SK-N-SH (cell line): ENCODE data around the gene ZNF892. TPM values are rescaled to one million over a fixed set of nuclear protein-coding genes. Genes with fewer than 3 reads are reported as not detected.

Source experiments
- CTCF ChIA-PET: fragments of 300-600, 350-600 bp; formaldehyde crosslinking; extraction: SDS; loops from one replicate; lab custom pipeline; 2021; lab: Yijun Ruan, JAX
- POLR2A ChIA-PET: fragments of 350-600 bp; sonication (Branson Sonifier 250); formaldehyde crosslinking; extraction: SDS; loops from one replicate; lab custom pipeline; 2020; ENCODE audit warnings: antibody characterized with exemption, inconsistent platforms; lab: Yijun Ruan, JAX
- DNase-seq: peaks from one replicate; pipeline ENCODE4 v3.0.0; 2012
- H2AFZ ChIP-seq: fragments of 200-600 bp; sonication (generic); 2 replicates; pipeline ENCODE4 v1.8.1; 2016; ENCODE audit warnings: antibody characterized with exemption, mild to moderate bottlenecking, low read depth
- H3F3A ChIP-seq: fragments of 200-600 bp; sonication (generic); replicated peaks from 2 replicates; pipeline ENCODE3; 2016; ENCODE audit warnings: antibody characterized with exemption, mild to moderate bottlenecking; ENCODE audit not compliant: insufficient read depth
- H3K27ac ChIP-seq, 2 experiments: fragments of 200-500 bp in 1 of 2; fragments of 200-600 bp in 1 of 2; sonication (Bioruptor generic) in 1 of 2; sonication (generic), shearing (Covaris generic) in 1 of 2; 2 replicates each; pipeline versions ENCODE4 v1.5.1 to v1.6.1; 2014 to 2016; ENCODE audit warnings: low read depth in 2 of 2, inconsistent platforms in 1 of 2, low read length in 1 of 2, mild to moderate bottlenecking in 1 of 2, mixed read lengths in 1 of 2
- H3K27me3 ChIP-seq: fragments of 200-600 bp; sonication (generic), shearing (Covaris generic); 2 replicates; pipeline ENCODE4 v1.6.1; 2016; ENCODE audit warnings: mixed run types; ENCODE audit not compliant: insufficient read depth
- H3K36me3 ChIP-seq, 2 experiments: fragments of 200-500 bp in 1 of 2; fragments of 200-600 bp in 1 of 2; sonication (Bioruptor generic) in 1 of 2; sonication (generic) in 1 of 2; replicated peaks in 1 of 2; 2 replicates each; pipeline versions ENCODE3 to v1.5.1; 2014 to 2016; ENCODE audit warnings: low read length in 1 of 2, mild to moderate bottlenecking in 1 of 2; ENCODE audit not compliant: insufficient read depth in 2 of 2, control insufficient read depth in 1 of 2
- H3K4me1 ChIP-seq, 2 experiments: fragments of 200-500 bp in 1 of 2; fragments of 200-600 bp in 1 of 2; sonication (Bioruptor generic) in 1 of 2; sonication (generic), shearing (Covaris generic) in 1 of 2; 2 replicates each; pipeline versions ENCODE4 v1.5.1 to v1.6.1; 2014 to 2016; ENCODE audit warnings: low read depth in 1 of 2, low read length in 1 of 2, mixed run types in 1 of 2; ENCODE audit not compliant: insufficient read depth in 2 of 2, control insufficient read depth in 1 of 2
- H3K4me2 ChIP-seq: fragments of 200-600 bp; sonication (generic), shearing (Covaris generic); 2 replicates; pipeline ENCODE4 v1.6.1; 2017; ENCODE audit warnings: mixed run types
- H3K4me3 ChIP-seq, 2 experiments: fragments of 200-500 bp in 1 of 2; fragments of 200-600 bp in 1 of 2; sonication (Bioruptor generic) in 1 of 2; sonication (generic), shearing (Covaris generic) in 1 of 2; 2 replicates each; pipeline versions ENCODE4 v1.5.1 to v1.8.1; 2014 to 2016; ENCODE audit warnings: low read depth in 2 of 2, inconsistent platforms in 1 of 2, low read length in 1 of 2, mild to moderate bottlenecking in 1 of 2, mixed read lengths in 1 of 2, moderate library complexity in 1 of 2
- H3K79me2 ChIP-seq: fragments of 200-600 bp; sonication (generic); 2 replicates; pipeline ENCODE4 v1.8.1; 2017; ENCODE audit warnings: mild to moderate bottlenecking; ENCODE audit not compliant: insufficient read depth
- H3K9ac ChIP-seq: fragments of 200-600 bp; sonication (generic); 2 replicates; pipeline ENCODE4 v1.6.1; 2017; ENCODE audit warnings: mixed run types
- H3K9me2 ChIP-seq: fragments of 200-600 bp; sonication (generic); 2 replicates; pipeline ENCODE4 v1.6.1; 2017; ENCODE audit warnings: mixed run types
- H3K9me3 ChIP-seq: fragments of 200-600 bp; sonication (generic); 2 replicates; pipeline ENCODE4 v1.6.1; 2017; ENCODE audit warnings: mixed run types, mild to moderate bottlenecking, moderate library complexity
- H4K20me1 ChIP-seq: fragments of 200-600 bp; sonication (generic); 2 replicates; pipeline ENCODE4 v1.6.1; 2017; ENCODE audit warnings: mild to moderate bottlenecking, mixed run types; ENCODE audit not compliant: insufficient read depth
- EZH2phosphoT487 ChIP-seq: fragments of 200-600 bp; sonication (generic); IDR thresholded peaks from 2 replicates; pipeline ENCODE4 v1.6.1; 2017; ENCODE audit warnings: low read depth, mixed run types, mild to moderate bottlenecking, antibody characterized with exemption, moderate library complexity, borderline replicate concordance
- FOSL2 ChIP-seq: IDR thresholded peaks from 2 replicates; pipeline ENCODE4 v1.4.0; 2012; ENCODE audit warnings: low read depth, mild to moderate bottlenecking, moderate library complexity, borderline replicate concordance
- FOXM1 ChIP-seq: IDR thresholded peaks from 2 replicates; pipeline ENCODE4 v1.4.0; 2012; ENCODE audit warnings: low read depth, mild to moderate bottlenecking
- JUND ChIP-seq: IDR thresholded peaks from 2 replicates; pipeline ENCODE4 v1.4.0; 2012
- MEF2A ChIP-seq: IDR thresholded peaks from 2 replicates; pipeline ENCODE4 v1.4.0; 2012; ENCODE audit warnings: low read depth, borderline replicate concordance
- MXI1 ChIP-seq: IDR thresholded peaks from 2 replicates; pipeline ENCODE4 v1.6.1; 2012; ENCODE audit warnings: mild to moderate bottlenecking, low read depth, low read length, improper control_type of control experiment
- NFIC ChIP-seq: IDR thresholded peaks from 2 replicates; pipeline ENCODE4 v1.4.0; 2012; ENCODE audit warnings: borderline replicate concordance
- POLR2AphosphoS5 ChIP-seq: IDR thresholded peaks from 2 replicates; pipeline ENCODE4 v1.6.1; 2012; ENCODE audit warnings: low read depth, low read length
- RAD21 ChIP-seq: IDR thresholded peaks from 2 replicates; pipeline ENCODE4 v1.6.1; 2012; ENCODE audit warnings: mild to moderate bottlenecking, low read length
- RCOR1 ChIP-seq: fragments of 150-350 bp; IDR thresholded peaks from 2 replicates; pipeline ENCODE4 v1.6.1; 2017; ENCODE audit warnings: antibody characterized with exemption, low read length
- RFX5 ChIP-seq: IDR thresholded peaks from 2 replicates; pipeline ENCODE4 v1.6.1; 2012; ENCODE audit warnings: mild to moderate bottlenecking, improper control_type of control experiment, low read length
- RXRA ChIP-seq: IDR thresholded peaks from 2 replicates; pipeline ENCODE4 v1.4.0; 2012; ENCODE audit warnings: low read depth, mild to moderate bottlenecking, borderline replicate concordance
- SIN3A ChIP-seq: IDR thresholded peaks from 2 replicates; pipeline ENCODE4 v1.6.1; 2012; ENCODE audit warnings: low read depth, mild to moderate bottlenecking, low read length, moderate library complexity, borderline replicate concordance
- SMC3 ChIP-seq: IDR thresholded peaks from 2 replicates; pipeline ENCODE4 v1.6.1; 2012; ENCODE audit warnings: low read depth, low read length, improper control_type of control experiment
- TAF1 ChIP-seq: IDR thresholded peaks from 2 replicates; pipeline ENCODE4 v1.6.1; 2012; ENCODE audit warnings: low read depth, mild to moderate bottlenecking, low read length, moderate library complexity, borderline replicate concordance
- TEAD4 ChIP-seq: IDR thresholded peaks from 2 replicates; pipeline ENCODE4 v1.4.0; 2012; ENCODE audit warnings: mild to moderate bottlenecking, borderline replicate concordance; ENCODE audit not compliant: insufficient read depth
- WGBS: methylation state at CpG from one replicate; pipeline ENCODE4 v1.1.6; 2017; ENCODE audit warnings: low lambda C conversion rate; 5-methylcytosine and 5-hydroxymethylcytosine counted together
- polyA plus RNA-seq, 3 experiments: library from polyadenylated mRNA; depleted of rRNA; stranded (reverse); fragments of >200 nt; gene quantifications; 2 replicates each; pipeline ENCODE4 v1.2.3, GENCODE V29; 2012
- TF ChIP-seq, protein P1 (sequence below): IDR thresholded peaks from 2 replicates; pipeline ENCODE4; 2012
- TF ChIP-seq, protein P2 (sequence below): fragments of 150-350 bp; IDR thresholded peaks from 2 replicates; pipeline ENCODE4 v1.6.1; 2016; ENCODE audit warnings: mild to moderate bottlenecking, low read depth, low read length
- TF ChIP-seq, protein P3 (sequence below): fragments of 200-600 bp; sonication (generic); IDR thresholded peaks from 2 replicates; pipeline ENCODE4 v1.6.1; 2017; ENCODE audit warnings: antibody characterized with exemption, mild to moderate bottlenecking, moderate library complexity
- TF ChIP-seq, protein P4 (sequence below): IDR thresholded peaks from 2 replicates; pipeline ENCODE4 v1.4.0; 2012; ENCODE audit warnings: low read depth
- TF ChIP-seq, protein P5 (sequence below): IDR thresholded peaks from 2 replicates; pipeline ENCODE4 v1.4.0; 2012; ENCODE audit warnings: low read depth, borderline replicate concordance
- TF ChIP-seq, protein P6 (sequence below): fragments of 150-350 bp; IDR thresholded peaks from 2 replicates; pipeline ENCODE4 v1.6.1; 2017; ENCODE audit warnings: antibody characterized with exemption, low read length, low read depth, borderline replicate concordance

Gene ZNF892
- polyA plus RNA-seq, 1 of the 3 experiments (the other 2 are of a cell fraction), result 1.4 TPM

DNA sequence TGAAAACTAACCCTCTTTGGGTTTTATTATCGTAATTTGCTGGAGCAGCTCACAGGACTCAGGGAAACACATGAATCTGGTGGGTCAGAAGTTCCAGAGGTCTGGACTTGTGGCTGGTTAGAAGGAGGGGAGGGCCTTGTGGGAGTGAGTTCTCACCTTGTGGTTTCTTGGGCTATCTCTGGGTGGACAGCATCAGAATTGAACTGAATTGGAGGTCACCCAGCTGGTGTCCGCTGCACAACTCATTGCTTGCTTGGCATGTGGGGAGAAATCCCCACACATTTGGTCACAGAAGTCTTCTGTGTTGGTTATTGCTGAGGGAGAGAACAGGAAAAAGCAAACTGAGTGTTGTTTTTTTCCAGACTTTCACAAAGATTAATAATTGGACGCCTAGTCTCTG, 27.5 kb downstream of the ZNF892 start:
- DNase-seq, result no peak
- Histone ChIP-seq H3K27me3 (no peaks in the 10 kb centered on the region), H3K4me1 (no peaks in the 10 kb centered on the region), H3K4me3 (no peak overlapping the region), H4K20me1 (no peaks in the 10 kb centered on the region), H3K27ac (no peak overlapping the region), H3K9me2 (no peaks in the 10 kb centered on the region), H3F3A (no peaks in the 10 kb centered on the region), H3K79me2 (no peaks in the 10 kb centered on the region), H2AFZ (no peak overlapping the region), H3K36me3 (no peaks in the 10 kb centered on the region), H3K9me3 (no peaks in the 10 kb centered on the region), H3K4me2 (no peak overlapping the region), H3K9ac (no peak overlapping the region)
- ChIA-PET CTCF (no interaction called here), POLR2A (no interaction called here)
- TF ChIP-seq MXI1 (no peak), SMC3 (no peak), TEAD4 (no peak), RXRA (no peak), NFIC (no peak), RFX5 (no peak), EZH2phosphoT487 (no peak), MEF2A (no peak), JUND (no peak), POLR2AphosphoS5 (no peak), FOXM1 (no peak)
- TF ChIP-seq, protein P1, sequence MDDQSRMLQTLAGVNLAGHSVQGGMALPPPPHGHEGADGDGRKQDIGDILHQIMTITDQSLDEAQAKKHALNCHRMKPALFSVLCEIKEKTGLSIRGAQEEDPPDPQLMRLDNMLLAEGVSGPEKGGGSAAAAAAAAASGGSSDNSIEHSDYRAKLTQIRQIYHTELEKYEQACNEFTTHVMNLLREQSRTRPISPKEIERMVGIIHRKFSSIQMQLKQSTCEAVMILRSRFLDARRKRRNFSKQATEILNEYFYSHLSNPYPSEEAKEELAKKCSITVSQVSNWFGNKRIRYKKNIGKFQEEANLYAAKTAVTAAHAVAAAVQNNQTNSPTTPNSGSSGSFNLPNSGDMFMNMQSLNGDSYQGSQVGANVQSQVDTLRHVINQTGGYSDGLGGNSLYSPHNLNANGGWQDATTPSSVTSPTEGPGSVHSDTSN, result no peak
- TF ChIP-seq, protein P2, sequence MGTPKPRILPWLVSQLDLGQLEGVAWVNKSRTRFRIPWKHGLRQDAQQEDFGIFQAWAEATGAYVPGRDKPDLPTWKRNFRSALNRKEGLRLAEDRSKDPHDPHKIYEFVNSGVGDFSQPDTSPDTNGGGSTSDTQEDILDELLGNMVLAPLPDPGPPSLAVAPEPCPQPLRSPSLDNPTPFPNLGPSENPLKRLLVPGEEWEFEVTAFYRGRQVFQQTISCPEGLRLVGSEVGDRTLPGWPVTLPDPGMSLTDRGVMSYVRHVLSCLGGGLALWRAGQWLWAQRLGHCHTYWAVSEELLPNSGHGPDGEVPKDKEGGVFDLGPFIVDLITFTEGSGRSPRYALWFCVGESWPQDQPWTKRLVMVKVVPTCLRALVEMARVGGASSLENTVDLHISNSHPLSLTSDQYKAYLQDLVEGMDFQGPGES, result no peak
- TF ChIP-seq, protein P3, sequence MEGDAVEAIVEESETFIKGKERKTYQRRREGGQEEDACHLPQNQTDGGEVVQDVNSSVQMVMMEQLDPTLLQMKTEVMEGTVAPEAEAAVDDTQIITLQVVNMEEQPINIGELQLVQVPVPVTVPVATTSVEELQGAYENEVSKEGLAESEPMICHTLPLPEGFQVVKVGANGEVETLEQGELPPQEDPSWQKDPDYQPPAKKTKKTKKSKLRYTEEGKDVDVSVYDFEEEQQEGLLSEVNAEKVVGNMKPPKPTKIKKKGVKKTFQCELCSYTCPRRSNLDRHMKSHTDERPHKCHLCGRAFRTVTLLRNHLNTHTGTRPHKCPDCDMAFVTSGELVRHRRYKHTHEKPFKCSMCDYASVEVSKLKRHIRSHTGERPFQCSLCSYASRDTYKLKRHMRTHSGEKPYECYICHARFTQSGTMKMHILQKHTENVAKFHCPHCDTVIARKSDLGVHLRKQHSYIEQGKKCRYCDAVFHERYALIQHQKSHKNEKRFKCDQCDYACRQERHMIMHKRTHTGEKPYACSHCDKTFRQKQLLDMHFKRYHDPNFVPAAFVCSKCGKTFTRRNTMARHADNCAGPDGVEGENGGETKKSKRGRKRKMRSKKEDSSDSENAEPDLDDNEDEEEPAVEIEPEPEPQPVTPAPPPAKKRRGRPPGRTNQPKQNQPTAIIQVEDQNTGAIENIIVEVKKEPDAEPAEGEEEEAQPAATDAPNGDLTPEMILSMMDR, result no peak
- 69% methylated on average over 3 of the region's 3 CpGs for WGBS

DNA sequence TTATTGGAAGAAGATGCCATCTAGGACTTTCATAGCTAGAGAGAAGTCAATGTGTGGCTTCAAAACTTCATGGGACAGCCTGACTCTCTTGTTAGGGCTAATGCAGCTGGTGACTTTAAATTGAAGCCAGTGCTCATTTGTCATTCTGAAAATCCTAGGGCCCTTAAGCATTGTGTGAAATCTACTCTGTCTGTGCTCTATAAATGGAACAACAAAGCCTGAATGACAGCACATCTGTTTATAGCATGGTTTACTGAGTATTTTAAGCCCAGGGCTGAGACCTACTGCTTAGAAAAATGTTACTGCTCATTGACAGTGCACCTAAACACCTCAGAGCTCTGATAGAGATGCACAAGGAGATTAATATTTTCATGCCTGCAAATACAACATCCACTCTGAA, 30.8 kb downstream of the ZNF892 start:
- Histone ChIP-seq H3K79me2 (no peaks in the 10 kb centered on the region), H3K27ac (no peak overlapping the region), H3K9ac (no peak overlapping the region), H4K20me1 (no peaks in the 10 kb centered on the region), H3K4me2 (no peak overlapping the region), H3K4me3 (no peak overlapping the region), H2AFZ (no peak overlapping the region), H3K36me3 (no peaks in the 10 kb centered on the region), H3K4me1 (no peaks in the 10 kb centered on the region), H3K9me3 (no peaks in the 10 kb centered on the region), H3F3A (no peaks in the 10 kb centered on the region), H3K9me2 (no peaks in the 10 kb centered on the region), H3K27me3 (no peaks in the 10 kb centered on the region)
- CTCF ChIA-PET, result interaction anchor here (1.3 kb wide), 1 partner anchor 107 kb away, joined by 7 read pairs; no protein-coding TSS in a partner anchor
- DNase-seq, result no peak
- POLR2A ChIA-PET, result no interaction called here
- TF ChIP-seq FOXM1, result no peak
- no peak for TF ChIP-seq RAD21
- TF ChIP-seq, protein P4, sequence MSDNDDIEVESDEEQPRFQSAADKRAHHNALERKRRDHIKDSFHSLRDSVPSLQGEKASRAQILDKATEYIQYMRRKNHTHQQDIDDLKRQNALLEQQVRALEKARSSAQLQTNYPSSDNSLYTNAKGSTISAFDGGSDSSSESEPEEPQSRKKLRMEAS, result no peak
- TF ChIP-seq RFX5, result no peak
- TF ChIP-seq, protein P5, sequence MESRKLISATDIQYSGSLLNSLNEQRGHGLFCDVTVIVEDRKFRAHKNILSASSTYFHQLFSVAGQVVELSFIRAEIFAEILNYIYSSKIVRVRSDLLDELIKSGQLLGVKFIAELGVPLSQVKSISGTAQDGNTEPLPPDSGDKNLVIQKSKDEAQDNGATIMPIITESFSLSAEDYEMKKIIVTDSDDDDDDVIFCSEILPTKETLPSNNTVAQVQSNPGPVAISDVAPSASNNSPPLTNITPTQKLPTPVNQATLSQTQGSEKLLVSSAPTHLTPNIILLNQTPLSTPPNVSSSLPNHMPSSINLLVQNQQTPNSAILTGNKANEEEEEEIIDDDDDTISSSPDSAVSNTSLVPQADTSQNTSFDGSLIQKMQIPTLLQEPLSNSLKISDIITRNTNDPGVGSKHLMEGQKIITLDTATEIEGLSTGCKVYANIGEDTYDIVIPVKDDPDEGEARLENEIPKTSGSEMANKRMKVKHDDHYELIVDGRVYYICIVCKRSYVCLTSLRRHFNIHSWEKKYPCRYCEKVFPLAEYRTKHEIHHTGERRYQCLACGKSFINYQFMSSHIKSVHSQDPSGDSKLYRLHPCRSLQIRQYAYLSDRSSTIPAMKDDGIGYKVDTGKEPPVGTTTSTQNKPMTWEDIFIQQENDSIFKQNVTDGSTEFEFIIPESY, result no peak
- TF ChIP-seq, protein P6, sequence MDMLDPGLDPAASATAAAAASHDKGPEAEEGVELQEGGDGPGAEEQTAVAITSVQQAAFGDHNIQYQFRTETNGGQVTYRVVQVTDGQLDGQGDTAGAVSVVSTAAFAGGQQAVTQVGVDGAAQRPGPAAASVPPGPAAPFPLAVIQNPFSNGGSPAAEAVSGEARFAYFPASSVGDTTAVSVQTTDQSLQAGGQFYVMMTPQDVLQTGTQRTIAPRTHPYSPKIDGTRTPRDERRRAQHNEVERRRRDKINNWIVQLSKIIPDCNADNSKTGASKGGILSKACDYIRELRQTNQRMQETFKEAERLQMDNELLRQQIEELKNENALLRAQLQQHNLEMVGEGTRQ, result no peak
- TF ChIP-seq TAF1, result no peak
- no peak for TF ChIP-seq RCOR1
- no peak for TF ChIP-seq POLR2AphosphoS5
- TF ChIP-seq JUND, result no peak
- no peak for TF ChIP-seq TEAD4
- no peak for TF ChIP-seq SMC3
- no peak for TF ChIP-seq FOSL2
- no peak for TF ChIP-seq SIN3A
